HepG2 (cell line): Measurements from ENCODE around the gene CHD2.

Experiments
- CBX1 ChIP-seq: IDR thresholded peaks from one replicate; pipeline ENCODE4 v1.6.1; 2016; ENCODE audit warnings: antibody characterized with exemption, low read depth
- KDM5B ChIP-seq: sonication (generic); formaldehyde crosslinking; IDR thresholded peaks from 2 replicates; pipeline ENCODE4 v1.4.0; 2020; ENCODE audit warnings: missing genetic modification reagents, mild to moderate bottlenecking, borderline replicate concordance
- MTA3 ChIP-seq: sonication (generic); formaldehyde crosslinking; IDR thresholded peaks from 2 replicates; pipeline ENCODE4 v1.4.0; 2020; ENCODE audit warnings: missing genetic modification reagents
- RAD21 ChIP-seq: fragments of 450-650 bp; formaldehyde crosslinking; IDR thresholded peaks from 2 replicates; pipeline ENCODE4 v1.5.0; 2020; ENCODE audit warnings: mild to moderate bottlenecking
- YEATS2 ChIP-seq: sonication (generic); formaldehyde crosslinking; IDR thresholded peaks from 2 replicates; pipeline ENCODE4 v1.4.0; 2020; ENCODE audit warnings: missing genetic modification reagents, borderline replicate concordance
- TF ChIP-seq, protein P1 (sequence below): sonication (generic); formaldehyde crosslinking; IDR thresholded peaks from 2 replicates; pipeline ENCODE4 v1.4.0; 2020; ENCODE audit warnings: missing genetic modification reagents
- TF ChIP-seq, protein P2 (sequence below): fragments of 450-650 bp; IDR thresholded peaks from 2 replicates; pipeline ENCODE4 v1.6.1; 2016

DNA sequence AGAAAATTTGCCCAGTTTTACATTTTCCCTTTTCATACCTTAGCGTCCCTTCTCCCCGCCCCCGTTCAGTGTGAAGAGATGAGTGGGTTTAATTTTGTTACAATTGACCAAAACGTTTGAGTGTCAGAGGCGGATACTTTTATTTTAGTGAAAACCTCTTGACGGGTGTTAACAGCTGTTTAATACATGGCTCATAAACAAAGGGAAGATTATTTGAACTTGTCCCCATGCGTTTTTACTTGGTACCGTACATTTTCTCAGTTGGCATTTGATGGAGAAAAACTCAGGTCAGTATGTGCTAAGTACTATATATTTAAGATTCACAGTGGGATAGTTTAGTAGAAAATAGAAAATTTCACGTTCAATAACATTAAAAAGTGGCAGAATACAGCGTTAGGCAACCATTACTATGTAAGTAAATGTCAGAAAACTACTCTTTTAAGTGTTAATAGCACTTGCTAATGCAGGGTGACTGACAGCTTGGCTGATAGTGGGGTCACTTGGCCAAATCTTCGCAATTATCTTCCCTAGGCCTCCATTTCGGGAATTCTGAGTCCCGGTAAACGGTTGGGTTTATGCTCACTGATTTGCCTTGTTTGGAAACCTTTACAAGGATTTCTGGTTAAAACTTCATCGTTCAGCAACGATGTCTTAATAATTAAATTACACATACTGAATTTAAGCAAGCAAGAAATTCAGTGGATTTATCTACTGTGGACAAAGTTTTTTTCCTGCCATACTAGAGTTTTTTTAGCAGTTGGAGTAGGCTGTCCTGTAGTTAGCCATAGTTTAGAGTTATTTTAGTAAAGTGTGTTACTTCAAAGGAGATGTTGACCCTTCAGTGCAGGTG is 4.8 kb downstream of the CHD2 start:
- TF ChIP-seq KDM5B (CRISPR knock-in tag) (no peak), MTA3 (CRISPR knock-in tag) (no peak), RAD21 (no peak), CBX1 (no peak), YEATS2 (no peak)
- TF ChIP-seq, protein P1, sequence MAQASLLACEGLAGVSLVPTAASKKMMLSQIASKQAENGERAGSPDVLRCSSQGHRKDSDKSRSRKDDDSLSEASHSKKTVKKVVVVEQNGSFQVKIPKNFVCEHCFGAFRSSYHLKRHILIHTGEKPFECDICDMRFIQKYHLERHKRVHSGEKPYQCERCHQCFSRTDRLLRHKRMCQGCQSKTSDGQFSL (CRISPR knock-in tag) = no peak
- TF ChIP-seq, protein P2, sequence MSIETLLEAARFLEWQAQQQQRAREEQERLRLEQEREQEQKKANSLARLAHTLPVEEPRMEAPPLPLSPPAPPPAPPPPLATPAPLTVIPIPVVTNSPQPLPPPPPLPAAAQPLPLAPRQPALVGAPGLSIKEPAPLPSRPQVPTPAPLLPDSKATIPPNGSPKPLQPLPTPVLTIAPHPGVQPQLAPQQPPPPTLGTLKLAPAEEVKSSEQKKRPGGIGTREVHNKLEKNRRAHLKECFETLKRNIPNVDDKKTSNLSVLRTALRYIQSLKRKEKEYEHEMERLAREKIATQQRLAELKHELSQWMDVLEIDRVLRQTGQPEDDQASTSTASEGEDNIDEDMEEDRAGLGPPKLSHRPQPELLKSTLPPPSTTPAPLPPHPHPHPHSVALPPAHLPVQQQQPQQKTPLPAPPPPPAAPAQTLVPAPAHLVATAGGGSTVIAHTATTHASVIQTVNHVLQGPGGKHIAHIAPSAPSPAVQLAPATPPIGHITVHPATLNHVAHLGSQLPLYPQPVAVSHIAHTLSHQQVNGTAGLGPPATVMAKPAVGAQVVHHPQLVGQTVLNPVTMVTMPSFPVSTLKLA = no peak
